Activated CD8-positive, alpha-beta memory T cell treated with anti-CD3 and anti-CD28 coated beads for 48 hours (primary cell): Measurements from ENCODE around the gene NPAS2.

Experiments
- DNase-seq, 3 experiments: peaks; one replicate each; pipeline ENCODE4 v3.0.0-alpha.2; 2020; ENCODE audit warnings: low read depth in 2 of 3, low spot score in 2 of 3

Gene NPAS2

DNA sequence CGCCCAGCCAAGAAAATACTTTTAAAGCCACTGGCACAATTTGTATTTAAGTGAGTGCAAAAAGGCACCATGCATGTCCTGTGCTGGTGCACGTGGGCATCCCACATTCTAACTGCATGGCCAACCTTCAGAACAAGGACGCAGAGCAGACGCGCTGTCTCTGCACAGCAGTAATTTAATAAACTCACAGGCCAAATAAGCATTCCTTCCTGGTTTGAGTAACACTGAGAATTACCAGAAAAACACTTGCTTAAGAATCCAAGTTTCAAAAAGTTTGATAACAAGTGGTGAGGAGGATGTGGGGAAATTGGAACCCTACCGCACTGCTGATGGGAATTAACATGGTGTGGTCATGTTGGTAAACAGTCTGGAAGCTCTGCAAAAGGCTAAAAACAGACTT lies 220.8 kb downstream of the NPAS2 start:
- no peak for DNase-seq

DNA sequence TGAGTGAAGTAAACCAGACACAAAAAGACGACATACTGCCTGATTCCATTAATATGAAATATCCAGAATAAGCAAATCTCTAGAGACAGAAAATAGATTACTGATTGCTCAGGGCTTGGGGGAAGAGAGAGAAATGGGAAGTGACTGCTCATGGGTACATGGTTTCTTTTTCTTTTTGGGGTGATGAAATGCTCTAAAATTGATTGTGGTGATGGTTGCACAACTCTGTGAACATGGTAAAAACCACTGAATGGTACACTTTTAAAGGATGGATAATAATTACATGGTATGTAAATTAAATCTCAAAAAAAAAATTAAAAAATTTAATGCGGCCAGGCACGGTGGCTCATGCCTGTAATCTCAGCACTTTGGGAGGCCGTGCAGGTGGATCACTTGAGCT lies 221.5 kb downstream of the NPAS2 start:
- no peak for DNase-seq

GRCh38 chr2:101045330-101045729 lies 225.4 kb downstream of the NPAS2 start:
- DNase-seq = no peak
